Measurements from ENCODE around the gene TOMM7.
A peak's percentile ranks its signal among the peaks of the same experiment; 100 is the strongest.

Gene TOMM7

DNA sequence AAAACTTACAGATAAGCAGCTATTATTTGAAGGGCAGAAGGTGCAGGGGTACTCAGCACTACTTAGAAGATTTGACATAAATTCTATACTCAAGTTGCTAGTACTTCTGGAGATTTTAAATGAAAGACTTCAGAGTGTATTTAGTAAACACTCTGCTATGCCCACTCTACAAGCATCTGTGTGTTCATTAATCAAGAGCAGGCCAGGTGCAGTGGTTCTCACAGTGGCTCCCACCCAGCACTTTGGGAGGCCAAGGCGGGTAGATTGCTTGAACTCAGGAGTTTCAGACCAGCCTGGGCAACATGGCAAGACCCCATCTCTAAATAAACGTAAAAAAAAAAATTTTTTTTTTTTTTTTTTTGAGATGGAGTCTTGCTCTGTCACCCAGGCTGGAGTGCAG, 38.9 kb upstream of the TOMM7 start:
- no peak for DNase-seq (ENCODE audit: extremely low read depth, insufficient read length)
- H3K4me3 ChIP-seq (replicated peaks; ENCODE audit: low read depth, low read length): no peak overlapping the region
- peaks cover 4% of the 10 kb centered on the region for H3K36me3 ChIP-seq (ENCODE audit: control insufficient read depth, insufficient read depth, low read length)
- TF ChIP-seq, protein P1, sequence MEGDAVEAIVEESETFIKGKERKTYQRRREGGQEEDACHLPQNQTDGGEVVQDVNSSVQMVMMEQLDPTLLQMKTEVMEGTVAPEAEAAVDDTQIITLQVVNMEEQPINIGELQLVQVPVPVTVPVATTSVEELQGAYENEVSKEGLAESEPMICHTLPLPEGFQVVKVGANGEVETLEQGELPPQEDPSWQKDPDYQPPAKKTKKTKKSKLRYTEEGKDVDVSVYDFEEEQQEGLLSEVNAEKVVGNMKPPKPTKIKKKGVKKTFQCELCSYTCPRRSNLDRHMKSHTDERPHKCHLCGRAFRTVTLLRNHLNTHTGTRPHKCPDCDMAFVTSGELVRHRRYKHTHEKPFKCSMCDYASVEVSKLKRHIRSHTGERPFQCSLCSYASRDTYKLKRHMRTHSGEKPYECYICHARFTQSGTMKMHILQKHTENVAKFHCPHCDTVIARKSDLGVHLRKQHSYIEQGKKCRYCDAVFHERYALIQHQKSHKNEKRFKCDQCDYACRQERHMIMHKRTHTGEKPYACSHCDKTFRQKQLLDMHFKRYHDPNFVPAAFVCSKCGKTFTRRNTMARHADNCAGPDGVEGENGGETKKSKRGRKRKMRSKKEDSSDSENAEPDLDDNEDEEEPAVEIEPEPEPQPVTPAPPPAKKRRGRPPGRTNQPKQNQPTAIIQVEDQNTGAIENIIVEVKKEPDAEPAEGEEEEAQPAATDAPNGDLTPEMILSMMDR (IDR thresholded peaks at IDR 0.05; ENCODE audit: insufficient read depth, low read length, poor library complexity, severe bottlenecking): no peak
- H3K27me3 ChIP-seq (replicated peaks; ENCODE audit: control insufficient read depth, insufficient read depth, low read length): no peaks in the 10 kb centered on the region

DNA sequence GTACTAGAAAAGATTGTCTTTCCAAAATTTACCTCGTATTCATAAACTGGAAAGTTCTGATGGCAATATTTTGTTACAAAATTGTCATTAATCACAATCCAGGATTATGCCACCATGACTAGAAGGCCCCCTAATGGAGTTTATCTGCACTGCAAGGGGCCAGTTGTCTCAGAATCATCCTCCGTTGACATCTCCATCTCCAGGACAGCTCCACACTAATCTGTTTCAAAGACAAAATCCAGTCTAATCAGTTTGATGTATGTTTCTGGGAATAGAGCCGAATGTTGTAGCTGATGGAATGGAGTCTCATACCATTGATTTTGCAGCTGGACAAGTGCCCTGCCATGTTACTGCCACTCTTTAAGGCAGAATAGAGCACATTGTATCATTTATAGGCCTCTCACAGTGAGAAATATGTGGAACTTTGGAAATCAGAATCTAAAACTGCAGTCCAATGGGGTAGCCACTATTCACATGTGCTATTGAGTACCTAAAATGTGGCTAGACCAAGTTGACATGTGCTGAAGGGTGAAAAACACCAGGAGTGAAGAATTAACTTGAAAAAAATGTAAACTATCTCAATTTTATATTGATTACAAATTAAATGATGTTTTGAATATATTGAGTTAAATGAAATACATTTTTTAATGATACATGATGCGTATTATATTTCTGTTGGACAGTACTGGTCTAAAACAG, 38.3 kb upstream of the TOMM7 start:
- Histone ChIP-seq H3K27me3 (replicated peaks; ENCODE audit: control insufficient read depth, insufficient read depth, low read length) (no peaks in the 10 kb centered on the region), H3K36me3 (ENCODE audit: control insufficient read depth, insufficient read depth, low read length) (peaks cover 4% of the 10 kb centered on the region), H3K4me3 (replicated peaks; ENCODE audit: low read depth, low read length) (no peak overlapping the region)
- TF ChIP-seq, protein P1 (IDR thresholded peaks at IDR 0.05; ENCODE audit: insufficient read depth, low read length, poor library complexity, severe bottlenecking): peak; percentile 63
- no peak for DNase-seq (ENCODE audit: extremely low read depth, insufficient read length)

DNA sequence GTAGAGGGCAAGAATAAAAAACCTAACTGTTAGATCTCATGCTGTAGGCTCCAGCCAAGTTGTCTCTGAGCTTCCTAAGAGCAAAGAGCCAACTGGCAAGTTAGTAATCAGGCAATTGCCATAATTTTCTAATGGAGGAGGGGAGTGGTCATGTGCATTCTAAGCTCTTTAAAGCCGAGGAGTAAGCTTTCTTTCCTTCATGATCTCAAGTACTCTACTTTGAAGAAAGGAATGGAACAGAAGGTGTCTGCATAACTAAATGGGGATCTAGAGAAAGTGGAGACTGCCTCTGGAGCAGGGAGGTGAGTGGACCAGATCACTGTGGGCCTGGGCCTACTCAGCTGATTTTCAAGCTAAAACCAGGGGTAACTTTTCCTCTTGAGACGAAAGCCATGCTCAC, 37.7 kb upstream of the TOMM7 start:
- H3K27me3 ChIP-seq (replicated peaks; ENCODE audit: control insufficient read depth, insufficient read depth, low read length): no peaks in the 10 kb centered on the region
- no peak for DNase-seq (ENCODE audit: extremely low read depth, insufficient read length)
- TF ChIP-seq, protein P1 (IDR thresholded peaks at IDR 0.05; ENCODE audit: insufficient read depth, low read length, poor library complexity, severe bottlenecking): no peak
- H3K4me3 ChIP-seq (replicated peaks; ENCODE audit: low read depth, low read length): no peak overlapping the region
- peaks cover 4% of the 10 kb centered on the region for H3K36me3 ChIP-seq (ENCODE audit: control insufficient read depth, insufficient read depth, low read length)

DNA sequence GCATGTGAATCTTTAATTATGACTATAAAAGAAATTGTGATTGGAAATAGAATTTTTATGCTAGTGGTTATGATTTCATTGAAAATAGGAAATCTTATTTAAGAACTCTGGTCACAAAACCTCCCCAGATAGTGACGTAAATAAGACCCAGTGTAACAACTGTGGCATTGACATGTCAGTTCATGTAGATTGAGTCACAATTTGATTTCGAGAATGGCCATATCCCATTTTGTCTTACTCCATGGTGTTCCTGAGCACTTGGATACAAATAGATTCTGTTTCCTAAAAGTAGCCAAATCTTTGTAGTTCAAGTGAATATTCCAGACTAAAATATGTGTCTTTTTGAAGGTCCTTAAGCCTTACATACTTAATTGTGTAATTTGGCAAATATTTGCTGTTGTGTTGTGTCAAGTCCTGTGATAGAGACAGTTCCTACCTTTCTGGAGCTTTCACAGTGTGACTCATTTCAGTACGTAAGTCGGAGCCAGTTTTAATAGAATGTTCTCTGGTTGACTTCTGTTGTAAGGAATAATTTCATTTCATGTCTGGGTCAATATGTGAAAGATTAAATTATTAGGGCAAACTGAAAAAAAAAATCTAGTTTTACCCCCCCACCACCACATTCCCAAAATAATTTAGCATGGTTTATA, 37.1 kb upstream of the TOMM7 start:
- Histone ChIP-seq H3K27me3 (replicated peaks; ENCODE audit: control insufficient read depth, insufficient read depth, low read length) (no peaks in the 10 kb centered on the region), H3K4me3 (replicated peaks; ENCODE audit: low read depth, low read length) (no peak overlapping the region), H3K36me3 (ENCODE audit: control insufficient read depth, insufficient read depth, low read length) (peaks cover 4% of the 10 kb centered on the region)
- no peak for DNase-seq (ENCODE audit: extremely low read depth, insufficient read length)
- TF ChIP-seq, protein P1 (IDR thresholded peaks at IDR 0.05; ENCODE audit: insufficient read depth, low read length, poor library complexity, severe bottlenecking): no peak

DNA sequence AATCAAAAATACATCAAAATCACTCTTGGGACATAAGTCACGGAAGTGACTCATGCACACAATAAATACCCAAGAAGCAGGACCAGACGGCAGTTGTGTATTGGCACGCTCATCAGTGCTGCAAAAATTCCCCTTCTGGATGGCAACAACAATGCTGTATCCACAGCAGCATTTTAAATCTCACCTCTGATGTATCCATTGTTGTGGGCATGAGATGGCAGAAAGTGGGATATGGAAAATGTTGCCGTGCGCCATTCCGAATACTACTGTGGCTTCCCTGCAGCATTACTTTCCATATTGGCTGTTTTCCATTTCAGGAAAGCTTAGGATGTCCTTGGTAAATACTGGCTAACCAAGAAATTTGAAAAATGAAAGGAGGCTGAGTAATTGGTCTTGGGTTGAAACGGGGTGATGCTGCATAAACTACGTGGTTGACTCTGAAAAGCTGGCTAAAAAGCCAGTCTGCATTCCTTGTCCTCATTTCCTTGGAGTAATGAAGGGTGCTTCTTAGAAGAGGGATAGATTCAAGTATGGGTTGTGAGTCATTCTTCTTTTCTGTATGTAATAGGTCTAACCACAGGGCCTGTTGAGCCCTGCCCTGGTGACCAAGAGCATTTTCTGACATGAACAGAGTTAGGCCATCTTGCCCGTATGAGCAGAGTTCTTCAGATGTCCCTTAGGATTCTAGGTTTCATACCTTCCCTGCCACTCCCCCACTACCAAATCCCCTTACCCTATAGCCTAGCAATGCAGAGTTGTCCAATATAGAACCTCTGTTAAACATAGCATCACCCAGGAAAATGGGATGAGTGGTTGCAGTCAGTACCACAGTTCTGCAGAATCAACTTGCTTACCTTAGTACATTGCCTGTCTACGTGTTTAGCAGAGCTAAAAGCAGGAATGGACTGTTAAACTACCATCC, 36.3 kb upstream of the TOMM7 start:
- H3K4me3 ChIP-seq (replicated peaks; ENCODE audit: low read depth, low read length): no peak overlapping the region
- TF ChIP-seq, protein P1 (IDR thresholded peaks at IDR 0.05; ENCODE audit: insufficient read depth, low read length, poor library complexity, severe bottlenecking): no peak
- H3K36me3 ChIP-seq (ENCODE audit: control insufficient read depth, insufficient read depth, low read length): peaks cover 4% of the 10 kb centered on the region
- DNase-seq (ENCODE audit: extremely low read depth, insufficient read length): no peak
- H3K27me3 ChIP-seq (replicated peaks; ENCODE audit: control insufficient read depth, insufficient read depth, low read length): no peaks in the 10 kb centered on the region

Data from GM06990 (cell line).